GM21717 (cell line): ENCODE measurements around the gene AVPI1.
"Not testable (repeated sequence)": the region's sequence is repeated elsewhere in the genome, so short reads cannot be mapped to it uniquely, and the experiment has no call there.

Experiments used
- ATAC-seq: cut with Tn5 transposase; IDR thresholded peaks from one replicate; pipeline ENCODE4 v1.9.1; 2021; ENCODE audit warnings: mild to moderate bottlenecking, moderate library complexity; ENCODE audit not compliant: unreplicated experiment

The AVPI1 gene

GRCh38 chr10:97642471-97643159 is 44.4 kb downstream of the AVPI1 start:
- not testable (repeated sequence) for ATAC-seq

GRCh38 chr10:97640868-97641811 is 45.9 kb downstream of the AVPI1 start:
- peak; percentile 34 for ATAC-seq

GRCh38 chr10:97640174-97640867 is 46.7 kb downstream of the AVPI1 start, which contains the start of gene PI4K2A:
Gene PI4K2A, plus strand, starts transcription at chr10:97640671. Its CDS starts 72 bp downstream, at chr10:97640743.
- peak; percentile 97 for ATAC-seq

GRCh38 chr10:97639090-97639489 is 48.0 kb downstream of the AVPI1 start:
- ATAC-seq, result not testable (repeated sequence)

- no peak for ATAC-seq
Observed at GRCh38 chr10:97635577-97635976, 51.5 kb downstream of the AVPI1 start.

- ATAC-seq, result no peak
Observed at GRCh38 chr10:97633921-97634320, 53.1 kb downstream of the AVPI1 start.

- ATAC-seq, result peak; percentile 96
Observed at GRCh38 chr10:97632949-97633884, 53.8 kb downstream of the AVPI1 start, which contains the start of gene MORN4. Gene MORN4, minus strand, starts transcription at chr10:97633500. Its CDS starts 13,847 bp downstream, at chr10:97619653.

- ATAC-seq, result no peak
Observed at GRCh38 chr10:97631098-97631497, 55.9 kb downstream of the AVPI1 start.

GRCh38 chr10:97629289-97629688 is 57.8 kb downstream of the AVPI1 start:
- no peak for ATAC-seq

GRCh38 chr10:97628228-97628627 is 58.8 kb downstream of the AVPI1 start:
- no peak for ATAC-seq

- ATAC-seq, result no peak
Observed at GRCh38 chr10:97627731-97628130, 59.3 kb downstream of the AVPI1 start.
